NCI-H345 treated with DMSO at 0.1 percent for 48 hours (cell line): ENCODE results near the gene MTA1.
A peak's percentile ranks its signal among the peaks of the same experiment; 100 is the strongest.

Experiments
- DNase-seq: peaks from one replicate; lab custom pipeline; 2025; ENCODE audit not compliant: unreplicated experiment; lab: John Stamatoyannopoulos, UW

The MTA1 gene

DNA sequence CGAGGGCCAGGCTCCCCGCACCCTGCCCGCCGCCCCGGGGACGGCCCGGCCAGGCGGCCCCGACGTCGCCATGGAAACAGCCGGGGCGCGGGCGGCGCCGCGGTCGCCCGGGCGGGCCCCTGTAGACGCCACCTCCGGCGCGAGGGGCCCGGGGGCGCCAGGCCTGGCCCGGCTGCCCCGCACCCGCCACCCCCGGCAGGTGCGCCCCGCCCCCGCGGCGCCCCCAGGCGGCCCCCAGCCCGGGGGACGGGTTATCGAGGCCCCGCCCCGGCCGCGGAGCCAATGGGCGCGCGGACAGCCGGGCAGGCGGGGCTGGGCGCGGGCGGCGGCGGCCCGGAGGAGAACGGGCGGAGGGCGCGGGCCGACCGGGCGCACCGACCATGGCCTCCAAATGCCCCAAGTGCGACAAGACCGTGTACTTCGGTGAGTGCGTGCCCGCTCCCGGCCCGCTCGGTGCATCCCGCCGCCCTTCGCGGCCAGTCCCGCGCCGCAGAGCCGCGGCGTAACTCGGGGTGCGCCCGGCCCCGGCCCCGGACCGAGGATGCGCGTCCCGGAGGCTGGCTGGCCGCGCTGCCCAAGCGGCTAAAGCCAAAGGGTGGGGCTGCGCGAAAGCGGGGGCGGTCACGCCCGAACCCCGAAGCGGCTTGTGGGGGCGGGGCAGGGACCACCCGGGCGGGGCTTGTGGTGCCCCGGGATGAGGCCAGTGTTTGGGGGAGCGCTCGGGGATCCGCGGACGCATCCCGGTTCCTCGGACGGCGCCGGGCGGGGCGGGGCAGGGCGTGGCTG is 55.0 kb downstream of the MTA1 start, which contains the start of gene CRIP2:
TSS of gene CRIP2 (plus strand) at position 339 of the 786 bp plus-strand sequence. CDS start at position 381, 42 bp downstream.
- peak; percentile 36 for DNase-seq

DNA sequence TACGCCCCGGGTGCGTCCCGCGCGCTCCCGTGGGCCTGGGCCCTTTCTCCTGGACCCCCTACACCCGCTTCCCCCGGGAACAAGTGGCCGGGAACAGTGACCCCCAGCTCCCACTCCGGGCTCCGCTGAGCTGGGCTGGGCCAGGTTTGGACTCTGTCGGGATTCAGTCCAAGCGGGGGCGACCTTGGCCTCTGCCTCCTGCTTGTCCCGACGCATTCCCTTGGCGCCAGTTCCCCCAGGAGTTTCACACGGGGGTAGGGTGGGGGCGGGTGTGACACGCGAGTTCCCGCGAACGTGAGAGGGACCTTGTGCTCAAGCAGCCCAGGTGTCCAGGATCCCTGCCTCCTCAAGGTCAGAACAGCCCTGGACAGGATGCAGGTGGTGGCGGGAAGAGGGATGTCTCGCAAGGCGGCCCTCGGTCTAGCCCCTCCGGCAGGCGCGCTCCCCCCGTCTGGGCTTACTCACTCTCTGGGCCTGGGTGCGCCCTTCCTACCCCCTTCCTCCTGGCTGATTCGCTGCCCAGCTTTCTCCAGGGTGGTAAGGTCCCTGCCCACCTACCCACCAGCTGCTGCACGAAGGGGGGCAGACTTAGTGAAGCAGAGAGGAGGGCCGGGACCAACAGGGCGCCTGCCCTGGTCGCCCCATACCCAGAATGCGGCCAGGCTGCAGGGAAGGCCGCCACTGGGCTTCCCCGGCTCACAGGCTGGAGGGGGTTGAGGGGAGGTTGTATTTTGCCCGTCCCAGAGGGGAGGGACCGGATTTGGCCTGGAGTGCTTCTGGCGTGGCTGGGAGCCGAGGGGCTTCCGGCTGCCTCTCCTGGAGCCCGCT is 55.9 kb downstream of the MTA1 start:
- no peak for DNase-seq

DNA sequence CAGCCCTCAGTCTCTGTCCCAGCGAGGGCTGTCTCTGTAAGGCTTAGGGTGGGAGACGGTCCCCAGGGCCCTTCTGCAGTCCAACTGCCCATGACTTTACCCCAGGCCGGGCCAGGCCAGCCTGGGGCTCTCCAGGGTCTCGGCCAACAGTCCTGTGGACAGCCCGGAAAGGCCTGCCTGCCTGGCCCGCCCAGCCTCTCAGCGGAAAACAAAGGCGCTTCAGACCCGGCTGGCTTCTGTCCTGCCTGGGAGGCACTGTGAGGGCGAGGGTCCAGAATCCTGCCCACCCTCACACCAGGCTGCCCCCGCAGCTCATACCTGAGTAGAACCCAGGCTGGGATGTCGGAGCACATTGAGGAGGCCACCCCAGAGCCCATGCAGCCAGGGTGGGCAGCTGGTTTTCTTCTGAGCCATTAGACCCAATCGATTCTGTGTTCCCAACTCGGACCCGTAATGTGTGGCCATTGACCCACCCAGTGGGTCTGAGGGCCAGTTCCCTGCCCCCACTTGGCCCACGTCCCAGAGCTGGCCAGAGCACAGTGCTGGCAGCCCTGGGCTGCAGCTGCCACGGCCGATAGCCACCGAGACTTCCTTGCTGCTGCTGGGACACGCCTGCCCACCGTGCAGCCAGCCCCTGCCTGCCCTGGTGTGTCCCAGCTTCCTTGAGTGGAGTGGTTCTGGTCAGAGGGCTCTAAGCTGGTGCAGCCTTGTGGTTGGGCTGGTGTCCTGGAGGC is 56.6 kb downstream of the MTA1 start:
- DNase-seq: no peak

DNA sequence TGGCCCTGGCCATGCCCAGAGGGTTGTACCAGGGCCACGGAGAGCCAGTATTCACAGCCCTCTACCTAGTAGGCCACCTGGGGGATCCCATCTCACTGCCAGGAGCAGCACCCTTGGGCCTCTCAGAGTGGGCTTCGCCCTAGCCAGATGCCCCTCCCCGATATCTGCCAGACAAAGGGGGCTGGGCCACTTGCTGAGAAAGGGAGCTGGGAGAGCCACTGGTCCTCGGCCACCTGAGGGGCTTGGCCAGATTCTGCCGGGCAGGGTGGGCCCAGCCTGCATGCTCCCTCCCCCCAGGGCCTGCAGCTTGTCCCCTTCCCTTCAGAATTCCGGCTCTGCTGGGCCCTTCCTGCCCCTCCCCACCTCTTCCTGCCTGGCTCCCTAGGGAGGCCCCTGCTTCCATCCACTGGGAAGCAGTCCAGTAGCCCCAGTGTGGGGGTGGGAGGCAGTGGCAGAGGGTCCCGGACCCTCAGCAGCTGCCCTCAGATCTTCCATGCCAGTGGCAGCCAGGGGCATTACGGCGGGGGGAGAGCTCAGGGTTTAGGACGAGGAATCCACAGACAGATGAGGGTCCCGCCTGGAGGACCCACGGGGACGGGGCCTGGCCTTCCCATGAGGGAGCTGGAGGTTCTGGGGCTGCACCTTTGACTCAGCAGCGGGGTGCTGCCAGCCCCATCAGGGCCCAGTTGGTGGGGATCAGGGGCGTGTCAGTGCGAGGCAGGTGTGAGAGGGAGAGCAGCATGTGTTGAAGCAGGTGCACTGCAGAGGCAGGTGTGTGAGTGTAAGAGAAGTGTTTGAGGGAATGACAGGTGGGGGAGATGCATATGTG is 57.4 kb downstream of the MTA1 start:
- no peak for DNase-seq

DNA sequence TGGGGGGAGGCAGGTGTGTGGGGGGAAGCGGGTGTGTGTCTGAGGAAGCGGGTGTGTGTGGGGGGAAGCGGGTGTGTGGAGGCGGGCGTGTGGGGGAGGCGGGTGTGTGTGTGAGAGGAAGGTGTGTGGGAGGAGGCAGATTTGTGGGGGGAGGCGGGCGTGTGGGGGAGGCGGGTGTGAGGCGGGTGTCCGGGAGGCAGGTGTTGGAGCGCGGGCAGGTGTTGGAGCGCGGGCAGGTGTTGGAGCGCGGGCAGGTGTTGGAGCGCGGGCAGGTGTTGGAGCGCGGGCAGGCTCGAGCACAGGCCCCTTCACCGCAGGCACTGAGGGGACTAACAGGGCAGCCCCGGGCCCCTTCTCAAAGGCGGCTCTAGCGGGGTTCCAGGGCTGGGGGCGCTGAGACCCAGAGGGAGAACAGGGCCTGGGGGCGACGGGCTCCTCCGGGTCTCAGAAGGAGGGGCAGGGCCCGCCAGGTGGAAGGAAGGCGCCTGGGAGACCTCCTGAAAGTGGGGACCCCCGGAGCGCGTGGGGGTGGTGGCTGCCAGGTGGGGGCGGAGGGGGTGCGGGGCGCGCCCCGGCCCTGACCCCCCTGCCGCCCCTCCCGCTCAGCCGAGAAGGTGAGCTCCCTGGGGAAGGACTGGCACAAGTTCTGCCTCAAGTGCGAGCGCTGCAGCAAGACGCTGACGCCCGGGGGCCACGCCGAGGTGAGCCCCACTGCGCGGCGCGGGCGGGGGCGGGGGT is 58.2 kb downstream of the MTA1 start:
- DNase-seq: no peak

DNA sequence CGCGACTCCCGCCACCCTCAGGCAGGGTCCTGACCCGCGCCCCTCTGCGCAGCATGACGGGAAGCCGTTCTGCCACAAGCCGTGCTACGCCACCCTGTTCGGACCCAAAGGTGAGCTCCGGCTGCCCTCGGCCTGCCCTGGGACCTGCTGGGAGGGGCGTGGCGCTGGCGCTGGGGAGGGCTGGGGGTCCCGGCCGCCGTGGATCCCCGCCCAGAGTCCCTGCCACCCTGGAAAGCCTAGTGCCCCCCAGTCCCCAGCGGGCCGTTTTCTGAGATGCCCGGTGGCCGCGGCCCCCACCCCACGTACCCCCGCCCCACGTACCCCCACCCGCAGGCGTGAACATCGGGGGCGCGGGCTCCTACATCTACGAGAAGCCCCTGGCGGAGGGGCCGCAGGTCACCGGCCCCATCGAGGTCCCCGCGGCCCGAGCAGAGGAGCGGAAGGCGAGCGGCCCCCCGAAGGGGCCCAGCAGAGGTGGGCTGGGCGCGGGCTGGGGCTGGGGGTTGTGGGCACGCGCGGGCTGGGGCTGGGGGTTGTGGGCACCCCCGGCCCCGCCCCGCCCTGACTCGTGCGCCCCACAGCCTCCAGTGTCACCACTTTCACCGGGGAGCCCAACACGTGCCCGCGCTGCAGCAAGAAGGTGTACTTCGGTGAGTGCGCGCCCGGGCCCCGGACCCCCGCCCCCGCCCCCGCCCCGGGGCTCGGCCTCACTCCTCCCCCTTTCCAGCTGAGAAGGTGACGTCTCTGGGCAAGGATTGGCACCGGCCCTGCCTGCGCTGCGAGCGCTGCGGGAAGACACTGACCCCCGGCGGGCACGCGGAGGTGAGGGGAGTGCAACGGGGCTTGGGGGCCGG is 59.0 kb downstream of the MTA1 start:
- DNase-seq: no peak

DNA sequence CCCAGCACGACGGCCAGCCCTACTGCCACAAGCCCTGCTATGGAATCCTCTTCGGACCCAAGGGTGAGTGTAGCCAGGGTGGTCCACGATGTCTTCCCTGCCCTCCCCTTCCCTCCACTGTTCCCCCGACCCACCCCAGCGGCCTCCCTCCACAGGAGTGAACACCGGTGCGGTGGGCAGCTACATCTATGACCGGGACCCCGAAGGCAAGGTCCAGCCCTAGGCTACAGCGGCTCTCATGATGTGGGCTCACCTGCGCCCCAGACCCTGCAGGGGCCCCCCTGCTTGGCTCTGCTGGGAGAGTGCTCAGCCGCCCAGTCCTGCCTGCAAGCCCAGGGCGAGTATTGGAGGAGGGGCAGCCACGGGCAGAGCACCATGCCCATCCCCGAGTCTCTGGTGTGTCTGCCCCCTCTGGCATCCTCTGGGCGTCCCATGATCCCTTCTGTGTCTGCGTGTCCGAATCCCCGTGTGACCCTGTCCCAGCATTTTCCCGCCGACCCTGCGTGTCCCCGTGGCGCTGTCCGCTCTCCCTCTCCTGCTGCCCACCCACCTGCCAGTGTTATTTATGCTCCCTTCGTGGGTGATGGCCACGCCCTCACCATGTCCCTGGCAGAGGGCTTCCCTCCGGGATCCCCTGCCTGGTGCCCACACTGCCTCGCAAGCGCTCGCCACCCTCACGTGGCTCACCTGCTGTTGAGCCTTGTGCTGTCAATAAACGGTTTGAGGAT is 60.0 kb downstream of the MTA1 start:
- no peak for DNase-seq

DNA sequence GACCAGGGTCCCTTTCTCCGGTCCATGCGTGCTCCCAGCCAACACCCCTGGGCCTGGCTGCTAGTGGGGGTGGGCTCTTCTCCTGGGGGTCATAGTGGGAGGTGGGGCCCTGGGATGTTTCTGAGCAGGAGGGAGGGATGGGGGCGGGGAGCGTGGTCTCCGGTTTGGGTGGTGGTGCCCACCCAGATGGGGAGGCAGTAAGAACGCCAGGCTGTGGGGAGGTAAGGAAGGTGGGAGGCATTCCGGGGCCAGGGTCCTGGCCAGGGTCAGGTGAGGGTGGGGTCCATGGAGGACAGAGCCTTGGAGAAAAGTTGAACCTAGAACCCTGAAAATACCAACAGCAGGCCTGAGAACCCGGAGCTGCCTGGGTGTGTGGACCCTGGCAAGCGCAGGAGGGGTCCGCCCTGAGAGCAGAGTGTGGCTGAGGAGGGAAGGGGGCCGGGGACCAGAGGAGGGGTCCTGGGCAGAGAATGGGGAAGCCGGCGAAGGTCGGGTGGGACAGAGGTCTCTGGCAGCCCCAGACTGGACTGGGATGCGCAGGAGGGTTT is 60.6 kb downstream of the MTA1 start:
- no peak for DNase-seq

DNA sequence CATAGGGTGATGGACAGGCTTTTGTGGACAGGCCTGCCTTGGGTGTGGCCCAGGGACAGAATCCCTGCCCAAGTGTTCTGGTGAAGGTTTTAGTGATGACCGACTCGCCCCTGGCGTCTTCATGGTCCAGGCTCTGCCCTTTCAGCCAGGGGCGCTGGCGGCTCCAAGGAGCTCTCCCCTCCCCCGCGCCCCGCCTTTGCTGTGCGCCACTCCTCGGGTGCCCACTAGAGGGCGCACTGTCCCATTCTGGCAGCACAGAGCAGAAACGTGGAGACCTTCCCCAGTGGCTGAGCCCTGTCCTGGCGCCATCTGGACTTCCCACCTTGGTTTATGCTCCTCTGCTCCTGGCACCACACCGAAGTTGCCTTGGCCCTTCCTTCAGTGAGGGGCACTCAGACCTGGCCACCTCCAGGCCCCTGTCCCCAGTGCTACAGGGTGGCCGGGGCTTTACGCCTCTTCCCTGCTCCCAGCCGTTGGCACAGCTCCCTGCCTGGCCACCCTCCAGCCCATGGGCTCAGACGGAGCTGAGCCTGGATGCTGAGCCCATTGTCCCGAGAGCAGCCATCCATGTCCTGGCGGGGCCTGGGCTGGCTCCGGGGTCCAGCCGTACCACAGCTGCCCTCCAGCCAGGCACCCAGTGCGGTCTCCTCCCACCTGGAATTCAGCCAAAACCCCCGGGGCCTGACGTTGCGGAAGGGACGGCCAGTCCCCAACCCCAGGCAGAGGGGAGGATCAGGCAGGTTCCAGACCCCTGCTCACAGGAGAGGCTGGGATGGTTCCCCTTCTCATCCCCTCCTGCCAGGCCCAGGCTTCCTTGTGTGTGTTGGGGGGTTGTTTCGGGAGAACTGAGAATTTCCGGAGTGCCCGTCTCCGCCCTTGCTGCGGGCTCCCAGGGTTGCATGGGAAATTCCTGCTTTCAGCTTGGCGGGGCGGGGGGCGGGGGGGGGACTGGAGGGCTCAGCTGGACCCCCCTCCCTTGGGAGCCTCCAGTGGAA is 61.5 kb downstream of the MTA1 start:
- DNase-seq: peak; percentile 75

DNA sequence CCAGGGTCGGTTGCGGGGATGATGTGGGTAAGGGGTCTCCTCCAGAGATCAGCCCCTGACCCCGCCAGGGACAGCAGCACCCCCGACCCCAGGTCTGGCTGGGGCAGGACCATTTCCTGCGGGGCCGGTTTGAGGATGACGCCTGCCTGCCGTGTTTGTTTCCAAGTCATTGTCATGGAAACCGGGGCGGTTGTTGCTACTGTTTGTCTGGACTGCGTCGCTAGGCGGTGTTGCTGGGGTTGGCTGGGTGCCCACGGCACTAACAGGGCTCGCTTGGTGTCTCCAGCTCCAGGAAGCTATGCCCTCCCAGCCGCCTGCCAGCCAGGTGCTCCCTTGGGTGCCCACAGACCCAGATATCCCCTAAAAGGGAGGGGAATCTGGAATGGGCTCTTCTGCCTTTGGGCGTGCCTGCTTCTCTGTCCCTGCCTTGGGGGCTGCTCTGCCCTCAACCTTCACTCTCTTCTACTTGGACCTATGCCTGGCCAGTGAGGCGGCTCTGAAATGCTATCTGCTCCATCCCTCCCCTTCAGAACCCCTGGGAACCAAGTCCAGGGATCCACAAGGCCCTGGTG is 62.3 kb downstream of the MTA1 start:
- DNase-seq: peak; percentile 80

DNA sequence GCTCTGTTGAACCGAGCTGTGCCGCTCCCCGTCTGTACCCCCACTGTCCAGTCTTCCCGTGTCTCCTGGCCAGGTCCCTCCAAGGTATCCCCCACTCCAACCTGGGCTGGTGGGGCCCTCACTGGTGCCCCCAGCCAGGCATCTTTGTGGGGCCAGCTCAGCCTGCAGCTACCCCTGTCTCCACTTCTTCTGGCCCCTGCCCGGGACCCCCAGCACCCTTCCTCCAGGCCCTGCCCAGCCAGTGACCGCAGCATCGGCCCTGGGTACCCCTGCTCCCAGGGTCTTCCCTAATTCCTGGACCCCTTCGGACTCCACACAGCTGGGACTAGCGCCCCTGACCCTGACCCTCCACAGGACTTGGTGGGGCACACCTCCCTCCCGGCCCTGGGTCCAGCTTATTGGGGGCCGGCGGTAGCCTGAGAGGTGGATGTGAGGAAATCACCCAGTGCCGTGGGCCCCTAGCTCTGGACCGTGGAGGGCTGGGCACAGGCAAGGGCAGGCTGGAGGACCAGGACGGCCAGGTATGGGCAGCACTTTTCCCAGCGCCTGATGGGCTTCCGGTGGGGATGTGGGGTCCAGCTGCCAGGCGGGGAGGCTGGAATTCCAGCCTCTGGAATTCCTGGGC is 63.0 kb downstream of the MTA1 start:
- no peak for DNase-seq

DNA sequence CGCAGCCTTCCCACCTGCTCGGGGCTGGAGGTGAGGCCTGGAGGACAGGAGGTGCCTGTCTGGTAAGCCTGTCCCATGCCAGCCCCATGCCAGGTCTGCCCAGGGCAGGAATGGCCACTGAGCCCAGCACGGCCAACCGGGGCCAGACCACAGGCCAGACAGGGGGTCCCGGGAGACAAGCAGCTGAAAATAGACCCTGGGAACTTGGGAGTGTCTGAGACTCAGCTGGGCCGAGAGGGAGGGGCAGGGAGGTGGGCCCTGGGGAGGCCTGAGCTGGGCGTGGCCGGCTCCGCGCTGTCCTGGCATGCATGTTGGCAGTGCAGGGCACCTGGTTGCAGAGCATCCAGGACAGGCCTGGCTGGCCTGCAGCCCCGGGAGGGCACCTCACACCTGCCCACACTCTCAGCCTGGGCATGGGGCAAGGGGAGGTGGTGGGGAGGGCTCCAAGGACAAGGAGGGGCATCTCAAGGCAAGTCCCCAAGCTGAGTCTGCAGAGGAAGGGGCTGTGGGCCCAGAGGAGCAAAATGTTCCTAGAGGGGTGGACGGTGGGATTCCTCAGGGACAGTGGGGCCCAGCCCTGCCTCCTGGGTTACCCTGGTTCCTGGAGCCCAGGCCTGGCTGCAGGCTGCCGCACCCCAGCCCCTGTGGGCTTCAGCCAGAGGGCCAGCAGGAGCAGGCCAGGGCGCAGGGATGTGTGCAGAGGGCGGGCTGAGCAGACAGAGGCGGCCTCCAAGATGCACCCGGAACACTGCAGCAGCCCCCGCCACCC is 63.9 kb downstream of the MTA1 start:
- no peak for DNase-seq

DNA sequence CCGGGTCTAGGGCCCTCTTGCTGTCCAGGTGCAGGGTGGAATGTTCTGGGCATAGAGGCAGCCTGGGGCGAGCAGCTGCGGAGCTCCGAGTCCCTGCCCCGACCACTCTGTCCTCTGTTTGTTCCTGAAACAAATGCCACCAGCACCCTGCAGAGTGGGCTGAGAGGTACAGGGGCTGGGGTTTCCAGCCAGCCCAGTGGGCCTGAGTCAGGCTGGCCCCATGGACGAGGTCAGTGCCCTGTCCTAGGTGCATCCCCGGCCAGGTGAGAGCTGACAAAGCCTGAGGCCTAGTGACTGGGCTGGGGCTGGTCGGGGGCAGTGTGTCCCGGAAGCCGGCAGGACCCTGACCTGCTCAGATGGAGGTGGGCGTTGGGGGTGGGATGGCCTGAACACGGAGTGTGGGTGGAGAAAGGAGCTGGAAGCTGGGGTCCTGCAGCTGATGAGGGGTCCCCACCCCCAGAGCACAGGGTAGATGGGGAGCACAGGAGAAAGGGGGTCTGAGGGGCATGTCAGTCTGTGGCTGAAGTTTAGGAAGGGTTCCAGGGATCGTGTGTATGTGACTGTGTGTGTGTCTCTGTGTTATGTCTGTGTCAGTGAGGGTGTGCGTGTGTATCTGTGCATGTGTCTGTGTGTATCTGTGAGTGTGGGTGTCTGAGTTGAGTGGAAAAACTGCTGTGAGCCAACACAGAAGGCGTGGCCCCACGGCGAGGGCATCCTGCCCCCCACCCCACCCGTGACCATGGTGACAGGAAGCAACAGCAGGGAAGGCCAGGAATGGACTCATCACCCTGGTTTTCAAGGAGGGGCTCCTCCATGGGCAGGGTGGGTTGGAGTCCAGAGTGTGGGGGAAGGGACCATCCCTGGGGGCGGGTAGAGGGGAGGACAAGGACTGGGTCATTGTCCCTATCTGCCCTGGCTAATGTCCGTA is 64.7 kb downstream of the MTA1 start:
- DNase-seq: no peak

DNA sequence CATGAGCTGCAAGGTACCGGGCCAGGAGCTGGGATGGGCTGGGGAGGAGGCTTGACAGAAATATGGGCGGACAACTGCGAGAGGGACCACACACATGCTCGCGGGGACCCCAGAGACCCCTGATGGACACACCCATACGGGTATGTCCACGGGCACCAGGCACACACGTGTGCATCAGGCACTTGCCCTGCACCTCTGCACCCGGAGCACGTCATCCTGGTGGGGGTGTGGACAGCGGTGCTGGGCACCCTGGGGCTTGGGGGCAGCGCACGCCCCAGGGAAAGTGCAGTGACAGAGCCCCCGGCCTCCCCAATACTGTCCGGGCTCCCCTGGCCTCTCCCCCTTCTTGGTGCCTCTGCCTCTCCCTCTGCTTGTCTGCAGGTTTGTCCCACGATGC is 65.4 kb downstream of the MTA1 start:
- no peak for DNase-seq
